K562 (cell line): Measurements from ENCODE around the gene ARHGEF4. TPM values are rescaled to one million over a fixed set of nuclear protein-coding genes. Genes with fewer than 3 reads are reported as not detected.

ENCODE experiments used
- DIDO1 ChIP-seq: fragments of 450-650 bp; IDR thresholded peaks from 2 replicates; pipeline ENCODE4 v1.6.1; 2016; ENCODE audit warnings: low read depth, missing biosample characterization, missing genetic modification characterization
- FOXP1 ChIP-seq: sonication (generic); formaldehyde crosslinking; IDR thresholded peaks from 2 replicates; pipeline ENCODE4 v1.8.0; 2022; ENCODE audit warnings: mild to moderate bottlenecking, missing genetic modification reagents
- JUND ChIP-seq, 2 experiments: IDR thresholded peaks; 2 replicates in 1 of 2; 3 replicates in 1 of 2; pipeline ENCODE4 v1.6.1; 2011; ENCODE audit warnings: borderline replicate concordance in 2 of 2, low read depth in 2 of 2, low read length in 2 of 2, improper control_type of control experiment in 1 of 2, missing biosample characterization in 1 of 2, missing genetic modification characterization in 1 of 2, missing genetic modification reagents in 1 of 2
- KDM1A ChIP-seq, 2 experiments: fragments of 450-650 bp; IDR thresholded peaks; 2 replicates each; pipeline ENCODE4 v1.6.1; 2016; ENCODE audit warnings: mild to moderate bottlenecking in 2 of 2
- MTA2 ChIP-seq: fragments of 450-650 bp; IDR thresholded peaks from 2 replicates; pipeline ENCODE4 v1.6.1; 2016; ENCODE audit warnings: low read depth
- MXI1 ChIP-seq: IDR thresholded peaks from 2 replicates; pipeline ENCODE4 v1.6.1; 2011; ENCODE audit warnings: low read depth, mild to moderate bottlenecking, improper control_type of control experiment, low read length
- MYBL2 ChIP-seq, 2 experiments: fragments of 450-650 bp in 1 of 2; sonication (generic) in 1 of 2; formaldehyde crosslinking in 1 of 2; IDR thresholded peaks; 2 replicates each; pipeline versions ENCODE4 v1.6.1 to v1.8.1; 2017 to 2022; ENCODE audit warnings: borderline replicate concordance in 1 of 2, inconsistent platforms in 1 of 2, low read depth in 1 of 2, mild to moderate bottlenecking in 1 of 2, missing genetic modification reagents in 1 of 2, moderate library complexity in 1 of 2
- TAF7 ChIP-seq: fragments of 450-650 bp; IDR thresholded peaks from 2 replicates; pipeline ENCODE4 v1.6.1; 2016; ENCODE audit warnings: missing genetic modification characterization, missing compliant biosample characterization
- ZNF79 ChIP-seq: fragments of 250-450 bp; sonication (Bioruptor Pico); IDR thresholded peaks from 2 replicates; pipeline ENCODE4 v1.4.0; 2020; ENCODE audit warnings: low read depth, mild to moderate bottlenecking, moderate library complexity
- polyA plus RNA-seq, 8 experiments: library from polyadenylated mRNA; depleted of rRNA in 4 of 8; stranded (reverse) in 5 of 8; unstranded in 3 of 8; fragments of >200 nt; fragmentation: Nextera tagmentation in 2 of 8; fragmentation: Illumina TruSeq in 1 of 8; extraction: Ambion mirVana in 2 of 8; extraction: Trizol in 1 of 8; gene quantifications; 2 replicates each; pipeline versions ENCODE4 v1.2.1 to v1.2.3, GENCODE V29; 2011 to 2014; ENCODE audit warnings: inconsistent platforms in 1 of 8, missing spikeins in 1 of 8
- total RNA-seq, 7 experiments: library from RNA; depleted of rRNA in 6 of 7; stranded (reverse); fragments of >200 nt in 6 of 7; fragmentation: Illumina TruSeq in 2 of 7; extraction: Trizol in 2 of 7; gene quantifications; 2 replicates each; pipeline versions ENCODE4 v1.2.1 to v1.2.3, GENCODE V29; 2011 to 2021; ENCODE audit warnings: low replicate concordance in 1 of 7
- TF ChIP-seq, protein P1 (sequence below): fragments of 250-450 bp; sonication (Bioruptor Pico); IDR thresholded peaks from 2 replicates; pipeline ENCODE4 v1.4.0; 2020; ENCODE audit warnings: mild to moderate bottlenecking
- TF ChIP-seq, protein P2 (sequence below): sonication (generic); formaldehyde crosslinking; IDR thresholded peaks from 2 replicates; pipeline ENCODE4 v1.8.0; 2022; ENCODE audit warnings: mild to moderate bottlenecking, missing genetic modification reagents

Gene ARHGEF4
- total and polyA plus RNA-seq, 9 of the 15 experiments (the other 6 are each of a cell fraction or from before 2014, with no cell fraction given), result not detected

DNA sequence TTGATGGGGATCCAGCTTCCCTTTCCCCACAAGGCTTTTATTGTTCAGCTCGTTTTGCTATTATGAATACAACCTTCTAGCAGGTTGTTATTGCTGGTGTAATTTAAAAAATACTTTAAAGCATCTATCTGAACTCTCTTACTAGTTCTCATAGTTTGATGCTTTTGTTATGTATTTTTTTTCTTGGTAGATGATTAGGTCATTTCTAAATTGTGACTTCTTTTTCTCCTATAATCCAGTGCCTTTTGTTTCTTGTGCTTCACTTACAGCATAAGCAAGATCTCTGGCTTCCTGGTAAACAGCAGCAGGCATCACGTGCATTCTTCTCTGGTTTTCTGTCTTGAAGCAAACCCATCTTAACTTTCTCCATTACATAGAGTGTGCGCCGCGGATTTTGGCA lies 160.5 kb downstream of the ARHGEF4 start (continued):
- TF ChIP-seq MYBL2 (IDR thresholded peaks at IDR 0.05; ENCODE audit: low read depth) (no peak), MYBL2 (CRISPR knock-in tag; IDR thresholded peaks at IDR 0.05; ENCODE audit: borderline replicate concordance) (no peak), FOXP1 (CRISPR knock-in tag) (no peak), JUND (IDR thresholded peaks at IDR 0.05; ENCODE audit: borderline replicate concordance, low read depth, low read length) (no peak), JUND (tag; IDR thresholded peaks at IDR 0.05; ENCODE audit: borderline replicate concordance, low read depth, low read length) (no peak), KDM1A (IDR thresholded peaks at IDR 0.05) (no peak), DIDO1 (tag) (no peak), MXI1 (no peak), TAF7 (no peak), MTA2 (no peak), ZNF79 (CRISPR knock-in tag) (no peak)
- TF ChIP-seq, protein P1, sequence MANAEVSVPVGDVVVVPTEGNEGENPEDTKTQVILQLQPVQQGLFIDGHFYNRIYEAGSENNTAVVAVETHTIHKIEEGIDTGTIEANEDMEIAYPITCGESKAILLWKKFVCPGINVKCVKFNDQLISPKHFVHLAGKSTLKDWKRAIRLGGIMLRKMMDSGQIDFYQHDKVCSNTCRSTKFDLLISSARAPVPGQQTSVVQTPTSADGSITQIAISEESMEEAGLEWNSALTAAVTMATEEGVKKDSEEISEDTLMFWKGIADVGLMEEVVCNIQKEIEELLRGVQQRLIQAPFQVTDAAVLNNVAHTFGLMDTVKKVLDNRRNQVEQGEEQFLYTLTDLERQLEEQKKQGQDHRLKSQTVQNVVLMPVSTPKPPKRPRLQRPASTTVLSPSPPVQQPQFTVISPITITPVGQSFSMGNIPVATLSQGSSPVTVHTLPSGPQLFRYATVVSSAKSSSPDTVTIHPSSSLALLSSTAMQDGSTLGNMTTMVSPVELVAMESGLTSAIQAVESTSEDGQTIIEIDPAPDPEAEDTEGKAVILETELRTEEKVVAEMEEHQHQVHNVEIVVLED, result no peak
- TF ChIP-seq, protein P2, sequence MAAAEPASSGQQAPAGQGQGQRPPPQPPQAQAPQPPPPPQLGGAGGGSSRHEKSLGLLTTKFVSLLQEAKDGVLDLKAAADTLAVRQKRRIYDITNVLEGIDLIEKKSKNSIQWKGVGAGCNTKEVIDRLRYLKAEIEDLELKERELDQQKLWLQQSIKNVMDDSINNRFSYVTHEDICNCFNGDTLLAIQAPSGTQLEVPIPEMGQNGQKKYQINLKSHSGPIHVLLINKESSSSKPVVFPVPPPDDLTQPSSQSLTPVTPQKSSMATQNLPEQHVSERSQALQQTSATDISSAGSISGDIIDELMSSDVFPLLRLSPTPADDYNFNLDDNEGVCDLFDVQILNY, result no peak
